Muscle of back (tissue), 11 donors: Measurements from ENCODE around the gene TAF5. TPM values are rescaled to one million over a fixed set of nuclear protein-coding genes. Genes with fewer than 3 reads are reported as not detected.
"Not testable (repeated sequence)": the region's sequence is repeated elsewhere in the genome, so short reads cannot be mapped to it uniquely, and the experiment has no call there.

Experiments
- DNase-seq, 3 donors: peaks; one replicate each; pipeline versions ENCODE4 v3.0.0 to v3.0.0-alpha.2; 2013
- polyA plus RNA-seq, 10 donors: library from polyadenylated mRNA; unstranded; fragments of 120-200 nt; gene quantifications; one replicate each; pipeline ENCODE4 v1.2.1, GENCODE V29; 2013; ENCODE audit not compliant: insufficient read length in 10 of 10

The TAF5 gene
- polyA plus RNA-seq, 10 donors, result 3.0 to 5.3 (median 4.5) TPM

- DNase-seq, result no peak
Observed at GRCh38 chr10:103397191-103397825, 29.5 kb downstream of the TAF5 start.

- no peak for DNase-seq
Observed at GRCh38 chr10:103413564-103413963, 45.8 kb downstream of the TAF5 start.

DNA sequence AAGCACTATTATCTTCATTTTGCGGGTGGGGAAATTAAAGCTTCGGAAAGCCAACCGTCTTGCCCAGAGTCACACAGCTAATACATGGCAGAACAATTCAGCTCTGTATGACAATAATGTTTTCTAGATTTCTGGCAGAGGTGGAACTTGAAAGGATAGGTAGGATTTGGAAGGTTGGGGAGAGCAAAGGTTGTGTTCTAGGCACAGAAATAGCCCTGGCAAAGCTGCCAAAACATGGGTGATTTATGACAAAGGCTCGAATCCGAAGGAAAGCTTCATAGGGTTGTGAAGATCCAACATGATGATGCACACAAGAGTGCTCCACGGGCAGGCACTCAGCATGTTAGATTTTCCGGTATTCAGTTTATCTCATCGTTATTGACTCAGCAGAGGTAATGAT is 47.8 kb downstream of the TAF5 start:
- no peak for DNase-seq

- peak; percentile 64 to 82 (median 72) for DNase-seq
Observed at GRCh38 chr10:103416436-103417147, 48.8 kb downstream of the TAF5 start.

- DNase-seq, result not testable (repeated sequence)
Observed at GRCh38 chr10:103417148-103417469, 49.3 kb downstream of the TAF5 start.

DNA sequence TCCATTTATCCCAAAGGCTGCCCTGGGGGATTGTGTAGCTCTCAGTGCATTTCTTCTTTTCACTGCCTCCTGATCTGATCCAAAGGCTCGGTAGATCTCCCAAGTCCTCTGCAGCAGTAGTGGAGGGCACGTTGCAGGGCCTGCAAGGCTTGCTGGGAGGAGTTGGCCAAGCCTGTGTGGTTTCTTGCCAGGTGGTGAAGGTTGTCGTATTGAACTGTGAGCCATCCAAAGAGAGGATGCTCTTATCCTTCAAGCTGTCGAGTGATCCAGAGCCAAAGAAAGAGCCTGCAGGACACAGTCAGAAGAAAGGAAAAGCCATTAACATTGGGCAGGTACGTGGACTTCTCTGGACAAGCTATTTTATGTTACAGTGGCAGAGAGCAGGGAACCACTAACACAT is 49.8 kb downstream of the TAF5 start:
- no peak for DNase-seq

GRCh38 chr10:103419101-103419500 is 51.3 kb downstream of the TAF5 start:
- no peak for DNase-seq

DNA sequence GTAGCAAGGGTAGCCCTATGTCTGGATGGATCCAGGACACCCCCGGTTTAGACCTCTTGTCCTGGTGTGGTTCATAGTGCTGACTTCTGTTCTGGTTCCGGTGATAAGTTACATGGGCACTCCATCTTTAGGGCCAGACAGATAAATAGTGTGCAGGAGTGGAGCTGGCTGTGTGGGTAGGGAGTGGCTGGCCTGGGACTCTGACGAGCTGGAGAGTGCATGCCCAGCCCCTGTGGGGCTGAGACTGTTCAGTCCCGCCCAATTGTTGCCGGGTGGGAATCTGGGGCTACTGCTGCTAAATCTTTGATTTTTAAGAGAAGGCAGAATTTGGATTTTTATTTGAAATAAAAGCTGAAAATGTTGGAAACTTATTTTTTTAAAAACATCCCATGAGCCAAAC is 56.0 kb downstream of the TAF5 start:
- DNase-seq, result no peak

- no peak for DNase-seq
Observed at GRCh38 chr10:103427866-103428265, 60.1 kb downstream of the TAF5 start.

DNA sequence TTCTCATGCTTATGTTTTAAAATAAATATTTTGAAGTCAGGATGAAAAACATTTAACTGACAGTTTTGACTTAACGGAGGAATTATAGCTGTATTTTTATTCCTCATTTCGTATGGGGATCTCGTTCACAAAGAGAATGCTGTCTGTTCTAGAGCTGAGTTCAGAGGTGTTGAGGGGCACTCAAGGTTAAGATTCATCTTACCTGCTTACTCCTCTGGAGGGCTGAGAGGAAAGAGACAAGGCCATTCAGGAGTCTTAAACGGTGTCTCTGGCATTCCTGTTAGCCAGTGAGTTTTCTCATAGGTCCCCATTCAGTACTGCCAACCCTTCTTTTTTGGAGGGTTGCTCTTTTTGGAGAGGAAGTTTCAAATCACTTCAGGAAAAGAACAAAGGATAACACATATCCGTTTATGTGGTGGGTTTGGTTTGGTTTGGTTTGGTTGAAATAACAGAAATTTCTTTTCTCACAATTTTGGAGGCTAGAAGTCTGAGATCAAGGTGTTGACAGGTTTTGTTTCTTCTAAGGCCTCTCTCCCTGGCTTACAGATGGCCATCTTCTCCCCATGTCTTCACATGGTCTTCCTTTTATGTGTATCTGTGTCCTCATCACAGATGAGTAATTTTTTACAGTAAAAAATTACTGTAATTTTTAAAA is 61.3 kb downstream of the TAF5 start:
- no peak for DNase-seq

DNA sequence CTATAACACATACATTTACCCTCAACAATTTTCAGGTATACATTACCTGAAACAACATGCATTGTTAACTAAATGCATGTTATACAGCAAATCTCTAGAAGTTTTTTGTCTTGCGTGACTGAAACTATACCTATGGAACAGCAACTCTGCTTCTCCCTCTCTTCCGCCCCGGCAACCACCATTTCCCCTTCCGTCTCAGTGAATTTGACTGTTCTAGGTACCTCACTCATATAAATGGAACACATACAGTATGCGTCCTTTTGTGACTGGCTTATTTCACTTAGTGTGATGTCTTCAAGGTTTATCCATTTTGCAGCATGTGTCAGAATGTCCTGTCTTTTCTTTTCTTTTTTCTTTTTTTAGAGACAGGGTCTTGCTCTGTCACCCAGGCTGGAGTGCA is 61.9 kb downstream of the TAF5 start:
- no peak for DNase-seq

- DNase-seq, result no peak
Observed at GRCh38 chr10:103431902-103432301, 64.1 kb downstream of the TAF5 start.

DNA sequence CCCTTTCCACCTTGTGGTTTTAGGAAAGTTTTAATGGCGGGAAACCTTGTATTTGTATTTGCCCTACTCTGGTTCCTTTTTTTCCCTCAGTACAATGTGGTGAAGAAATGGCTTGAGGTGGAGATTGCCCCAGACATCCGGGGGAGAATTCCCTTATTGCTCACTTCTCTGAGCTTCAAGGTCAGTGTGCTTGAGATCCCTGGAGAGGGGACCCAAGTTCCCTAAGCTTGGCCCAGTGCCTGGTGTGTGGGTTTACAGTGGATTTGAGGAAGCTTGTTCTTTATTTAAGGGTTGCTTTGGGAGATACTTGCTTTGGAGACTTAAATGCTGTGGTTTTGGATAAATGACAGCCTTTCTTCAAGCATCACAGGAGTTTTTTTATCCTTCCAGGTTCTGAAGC is 66.1 kb downstream of the TAF5 start:
- DNase-seq, result no peak

Other genes starting within 250 kb of the TAF5 start
- 100 to 1,000 TPM; 115 to 198 (median 139) TPM for gene NT5C2, start 174.7 kb upstream of the TAF5 start, polyA plus RNA-seq
- gene RPEL1, start 122.1 kb upstream of the TAF5 start, polyA plus RNA-seq, result under 1 TPM in 2 of 10 donors, not detected in 8; 0.17 to 0.19 TPM
- under 1 TPM; 0.08 to 0.77 (median 0.19) TPM for gene INA, start 90.8 kb upstream of the TAF5 start, polyA plus RNA-seq
- 10 to 100 TPM in 2 of 10 donors, 1 to 10 TPM in 8; 7.8 to 10.2 (median 9.7) TPM for gene PCGF6, start 16.8 kb upstream of the TAF5 start, polyA plus RNA-seq
- gene ATP5MK, start 28.5 kb downstream of the TAF5 start, polyA plus RNA-seq, result 100 to 1,000 TPM; 231 to 289 (median 250) TPM
- 10 to 100 TPM; 23.0 to 31.6 (median 25.4) TPM for gene PDCD11, start 28.6 kb downstream of the TAF5 start, polyA plus RNA-seq
- gene CALHM2, start 84.4 kb downstream of the TAF5 start, polyA plus RNA-seq, result 10 to 100 TPM; 11.4 to 22.1 (median 17.0) TPM
- gene CALHM1, start 90.9 kb downstream of the TAF5 start, polyA plus RNA-seq, result under 1 TPM in 5 of 10 donors, not detected in 5; 0.04 to 0.11 (median 0.08) TPM
- not detected for gene CALHM3, start 111.3 kb downstream of the TAF5 start, polyA plus RNA-seq
- 10 to 100 TPM in 9 of 10 donors, 1 to 10 TPM in 1; 8.8 to 32.7 (median 24.5) TPM for gene NEURL1, start 125.7 kb downstream of the TAF5 start, polyA plus RNA-seq